ENCODE measurements around the gene ERC2.

DNA sequence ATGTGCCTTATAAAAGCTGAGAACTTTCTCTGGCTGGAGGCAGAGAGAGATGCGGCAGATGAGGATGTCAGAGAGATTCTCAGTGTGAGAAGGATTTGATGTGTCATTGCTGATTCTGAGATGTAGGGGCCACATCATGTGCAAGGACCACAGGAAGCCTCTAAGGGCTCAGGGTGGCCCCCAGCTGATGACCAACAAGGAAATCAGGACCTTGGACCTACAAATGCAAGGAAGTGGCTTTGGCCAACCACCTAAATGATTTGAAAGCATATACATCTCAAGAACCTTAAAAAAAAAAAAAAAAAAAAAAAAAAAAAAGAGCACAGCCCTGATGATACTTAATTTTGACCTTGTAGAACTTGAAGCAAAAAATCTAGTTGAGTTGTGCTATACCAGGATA is 282.4 kb downstream of the ERC2 start:
- no peak for TF ChIP-seq CTCF (IDR thresholded peaks at IDR 0.05; ENCODE audit: low read length)
- no peak for TF ChIP-seq EZH2 (IDR thresholded peaks at IDR 0.05; ENCODE audit: borderline replicate concordance, low read length)
